ENCODE data around the gene RBFOX1. TPM values are rescaled to one million over a fixed set of nuclear protein-coding genes. Genes with fewer than 3 reads are reported as not detected.
"Not testable (repeated sequence)": the region's sequence is repeated elsewhere in the genome, so short reads cannot be mapped to it uniquely, and the experiment has no call there.

Gene RBFOX1
- total RNA-seq, 2 donors from 2014 or later, result 9.2 to 11.2 TPM

DNA sequence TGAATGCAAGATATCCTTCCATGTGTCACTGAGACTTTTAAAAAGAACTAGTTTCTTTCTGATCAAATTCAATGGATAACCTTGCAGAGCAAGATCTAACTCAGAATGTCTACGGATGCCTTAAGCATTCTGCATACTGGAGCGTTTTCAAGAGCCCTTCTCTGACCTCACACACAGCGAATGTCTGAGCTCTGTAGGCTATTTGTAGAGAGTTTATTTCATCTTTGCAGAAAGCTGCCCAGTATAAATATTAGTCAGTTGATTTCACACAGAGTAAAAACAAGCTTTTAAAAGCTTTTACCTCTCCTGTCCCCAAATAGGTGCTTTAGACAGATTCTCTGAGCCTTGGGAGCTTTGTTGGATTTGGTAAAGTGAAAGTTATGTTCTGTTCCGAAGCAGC, 165.0 kb downstream of the RBFOX1 start:
- intact Hi-C loops (cut with DNase I, micrococcal nuclease), result no loop called here

DNA sequence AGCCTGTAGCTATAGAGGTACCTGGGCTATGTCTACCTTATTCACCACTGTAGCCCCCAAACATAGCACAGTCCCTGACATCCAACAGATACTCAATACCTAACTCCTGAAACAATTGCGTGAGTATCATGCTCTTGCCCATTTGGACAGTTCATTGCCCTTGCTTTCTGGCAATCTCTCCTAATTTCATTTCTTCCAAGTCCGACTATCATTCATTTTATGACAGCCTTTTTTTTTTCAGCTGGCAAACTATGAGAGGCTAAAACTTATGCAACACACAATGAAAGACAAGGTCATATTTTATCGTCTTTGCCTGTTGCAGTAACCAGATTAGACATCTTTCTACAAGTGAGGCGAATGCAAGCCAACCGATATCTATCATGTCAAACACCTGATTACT, 169.2 kb downstream of the RBFOX1 start:
- ATAC-seq (no peak), DNase-seq (no peak)
- intact Hi-C loops (cut with DNase I, micrococcal nuclease), result no loop called here

More for the DNA sequence above, 165.0 kb downstream of the RBFOX1 start:
- DNase-seq (no peak), ATAC-seq (no peak)

DNA sequence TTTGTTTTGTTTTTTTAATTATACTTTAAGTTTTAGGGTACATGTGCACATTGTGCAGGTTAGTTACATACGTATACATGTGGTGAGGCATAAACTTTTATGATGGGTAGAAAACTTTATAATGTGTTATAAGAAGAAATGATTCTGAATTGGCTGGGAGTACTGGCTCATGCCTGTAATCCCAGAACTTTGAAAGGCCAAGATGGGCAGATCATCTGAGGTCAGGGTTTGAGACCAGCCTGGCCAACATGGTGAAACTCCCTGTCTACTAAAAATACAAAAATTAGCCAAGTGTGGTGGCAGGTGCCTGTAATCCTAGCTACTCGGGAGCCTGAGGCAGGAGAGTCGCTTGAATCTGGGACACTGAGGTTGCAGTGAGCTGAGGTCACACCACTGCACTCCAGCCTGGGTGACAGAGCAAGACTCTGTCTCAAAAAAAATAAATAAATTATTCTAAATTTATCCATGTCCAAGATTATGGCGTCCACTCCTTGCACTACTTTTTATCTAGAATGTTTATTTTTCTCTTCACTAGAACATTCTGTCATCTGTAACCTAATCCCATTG, 170.0 kb downstream of the RBFOX1 start:
- ATAC-seq; DNase-seq; intact Hi-C loops (cut with DNase I, micrococcal nuclease): not testable (repeated sequence)

DNA sequence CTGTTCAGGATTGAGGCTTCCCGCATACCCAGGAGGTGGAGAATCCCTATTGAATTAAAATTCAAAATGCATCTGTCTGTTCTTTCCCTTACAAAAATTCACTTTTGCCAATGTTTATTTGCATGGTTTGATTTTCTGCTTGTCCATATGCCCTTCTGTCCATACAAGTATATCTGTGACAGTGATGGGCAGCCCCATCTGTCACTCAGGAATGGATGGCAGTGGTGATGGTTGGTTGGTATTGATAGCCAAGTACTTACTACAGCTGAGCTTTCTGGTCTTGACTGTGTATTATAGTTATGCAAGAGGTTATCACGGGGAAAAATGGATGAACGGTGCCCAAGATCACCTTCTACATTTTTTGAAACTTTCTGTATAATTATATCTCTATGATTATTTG, 171.0 kb downstream of the RBFOX1 start:
- DNase-seq, result no peak
- no peak for ATAC-seq
- intact Hi-C loops (cut with DNase I, micrococcal nuclease), result no loop called here

- intact Hi-C loops (cut with DNase I, micrococcal nuclease), result no loop called here
- DNase-seq, result no peak
These were observed 172.2 kb downstream of the RBFOX1 start for GRCh38 chr16:7504844-7505243.

DNA sequence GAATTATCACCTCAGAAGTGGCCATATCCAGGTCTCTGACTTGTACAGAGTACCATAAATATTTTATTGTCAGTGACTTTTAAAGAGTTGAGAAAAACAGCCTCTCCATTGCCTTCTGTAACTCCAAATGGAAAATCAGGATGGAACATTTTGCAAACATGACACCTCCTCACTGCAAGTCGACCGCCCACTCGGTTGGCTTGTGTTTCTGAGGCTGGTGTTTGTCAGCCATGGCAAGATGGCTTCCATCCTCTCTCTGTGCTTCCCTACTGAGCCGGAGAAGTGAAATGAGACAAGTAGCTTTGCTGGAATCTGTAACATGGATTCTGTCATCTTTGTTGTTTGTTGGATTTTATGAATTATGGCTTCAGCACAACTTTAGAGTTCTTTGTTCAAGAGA, 172.8 kb downstream of the RBFOX1 start:
- no peak for ATAC-seq
- intact Hi-C loops (cut with DNase I, micrococcal nuclease), result no loop called here

More at GRCh38 chr16:7504844-7505243, 172.2 kb downstream of the RBFOX1 start:
- no peak for ATAC-seq

DNA sequence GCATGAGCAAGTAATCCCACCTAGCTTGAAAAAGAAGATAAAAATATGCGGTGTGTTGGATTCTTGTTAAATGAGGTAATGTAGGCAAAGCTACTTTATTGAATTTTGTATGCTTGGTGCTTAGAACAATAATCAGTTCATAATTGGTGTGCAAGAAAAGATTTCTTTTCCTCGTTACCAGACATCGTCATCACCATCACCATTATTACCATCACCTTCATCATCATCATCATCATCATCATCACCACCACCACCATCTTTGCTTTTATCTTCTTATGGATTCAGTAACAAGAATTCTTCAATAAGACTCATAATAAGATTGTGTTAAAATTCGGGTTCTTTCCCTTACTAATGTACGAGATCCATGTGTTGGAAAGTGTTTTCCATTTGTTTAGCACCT, 173.7 kb downstream of the RBFOX1 start:
- ATAC-seq, result no peak
- intact Hi-C loops (cut with DNase I, micrococcal nuclease), result no loop called here
- no peak for DNase-seq

More for the DNA sequence above, 172.8 kb downstream of the RBFOX1 start:
- no peak for DNase-seq

DNA sequence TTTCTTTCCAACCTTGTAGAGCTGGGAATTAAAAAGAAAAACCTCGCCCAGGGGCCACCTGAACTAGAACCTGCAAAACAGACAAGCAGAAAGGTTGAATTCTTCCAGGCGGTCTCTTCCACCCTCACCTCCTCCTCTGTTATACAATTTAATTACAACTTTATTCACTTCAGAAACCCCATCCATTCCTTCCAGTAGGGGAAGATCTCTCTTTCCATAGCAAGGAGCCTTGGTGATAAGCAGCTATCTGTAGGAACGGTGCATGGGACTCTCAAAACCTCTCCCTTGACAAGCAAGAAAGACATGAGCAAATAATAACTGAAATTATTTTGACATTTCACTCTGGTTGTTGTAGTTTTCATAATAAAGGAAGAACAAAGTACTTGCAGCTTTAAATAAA, 176.0 kb downstream of the RBFOX1 start:
- intact Hi-C loops (cut with DNase I, micrococcal nuclease), result no loop called here

GRCh38 chr16:7509963-7510601, 177.4 kb downstream of the RBFOX1 start:
- intact Hi-C loops (cut with DNase I, micrococcal nuclease), result no loop called here
- ATAC-seq (no peak), DNase-seq (no peak)

More for the DNA sequence above, 176.0 kb downstream of the RBFOX1 start:
- ATAC-seq, result no peak
- no peak for DNase-seq

DNA sequence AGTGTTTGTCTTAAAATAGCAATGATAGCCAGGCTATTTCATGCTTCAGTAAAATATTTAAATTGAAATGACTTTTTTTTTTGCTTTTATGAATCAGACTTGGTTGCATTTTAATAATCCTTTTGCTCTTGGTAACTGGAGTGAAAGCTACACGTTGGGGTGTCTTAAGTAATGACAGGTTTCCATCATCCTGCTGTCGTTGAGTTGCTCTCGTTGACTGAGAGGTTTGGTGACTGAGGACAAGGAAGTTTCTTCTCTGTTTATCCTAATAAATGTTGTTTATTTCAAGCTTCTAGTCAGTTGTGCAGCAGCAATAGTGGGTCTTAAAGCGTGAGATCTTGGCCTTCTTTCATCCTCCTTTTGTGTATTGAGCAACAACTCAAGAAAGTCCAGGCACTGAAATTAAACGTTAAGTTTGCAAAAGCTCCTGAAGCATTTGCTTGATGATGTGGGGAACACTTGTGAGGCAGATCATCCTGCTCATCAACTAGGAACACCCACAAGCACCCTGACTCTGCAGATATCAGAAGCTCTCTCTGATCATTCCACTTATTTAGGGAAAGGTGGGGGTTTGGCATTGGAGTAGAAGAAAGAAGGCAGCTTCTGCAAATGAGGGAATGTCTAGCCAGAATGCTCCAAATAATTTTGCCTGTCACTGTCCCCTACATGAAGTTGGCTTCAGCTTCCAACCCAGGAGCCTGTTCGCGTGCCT, 179.1 kb downstream of the RBFOX1 start:
- DNase-seq (no peak), ATAC-seq (no peak)
- intact Hi-C loops (cut with DNase I, micrococcal nuclease), result no loop called here

- intact Hi-C loops (cut with DNase I, micrococcal nuclease), result no loop called here
- DNase-seq (no peak), ATAC-seq (no peak)
These were observed 179.9 kb downstream of the RBFOX1 start for GRCh38 chr16:7512503-7512902.

GRCh38 chr16:7513429-7513828, 180.8 kb downstream of the RBFOX1 start:
- no peak for ATAC-seq
- DNase-seq, result no peak
- intact Hi-C loops (cut with DNase I, micrococcal nuclease), result no loop called here

DNA sequence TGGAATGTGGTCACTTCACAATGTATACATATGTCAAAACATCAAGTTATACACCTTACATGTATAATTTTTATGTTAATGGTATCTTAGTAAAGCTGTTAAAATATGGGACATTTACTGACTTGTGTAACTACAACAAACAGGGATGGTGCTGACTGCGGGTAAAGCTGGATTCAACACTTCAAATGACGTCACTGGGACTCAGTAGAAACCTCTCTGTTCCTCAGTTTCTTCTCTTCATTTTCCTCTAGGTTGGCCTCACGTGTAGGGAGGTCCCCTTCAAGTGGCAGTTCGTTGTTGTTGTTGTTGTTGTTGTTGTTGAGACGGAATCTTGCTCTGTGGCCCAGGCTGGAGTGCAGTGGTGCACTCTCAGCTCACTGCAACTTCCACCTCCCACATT, 182.9 kb downstream of the RBFOX1 start:
- no peak for ATAC-seq
- DNase-seq, result no peak

DNA sequence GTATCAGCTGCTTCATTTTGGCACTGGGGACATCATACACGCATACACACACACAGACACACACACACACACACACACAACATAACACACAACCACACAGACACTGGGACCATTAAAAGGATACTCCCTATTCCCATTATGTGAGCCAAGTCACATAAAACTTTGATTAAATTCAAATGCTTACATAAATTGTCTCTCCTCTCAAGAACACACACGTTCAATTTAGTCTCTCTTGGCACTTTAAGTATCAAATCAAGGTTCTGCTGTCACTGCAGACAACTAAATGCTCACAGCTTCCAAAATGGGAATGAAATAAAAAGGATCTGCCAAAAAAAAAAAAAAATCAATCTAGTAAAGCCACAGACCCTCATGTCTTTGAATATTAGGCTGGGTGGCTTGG, 184.9 kb downstream of the RBFOX1 start:
- DNase-seq (no peak), ATAC-seq (no peak)
- intact Hi-C loops (cut with DNase I, micrococcal nuclease), result no loop called here

More for the DNA sequence above, 182.9 kb downstream of the RBFOX1 start:
- intact Hi-C loops (cut with DNase I, micrococcal nuclease), result no loop called here

- ATAC-seq, result no peak
- intact Hi-C loops (cut with DNase I, micrococcal nuclease), result no loop called here
- no peak for DNase-seq
These were observed 185.5 kb downstream of the RBFOX1 start for GRCh38 chr16:7518158-7518557.

DNA sequence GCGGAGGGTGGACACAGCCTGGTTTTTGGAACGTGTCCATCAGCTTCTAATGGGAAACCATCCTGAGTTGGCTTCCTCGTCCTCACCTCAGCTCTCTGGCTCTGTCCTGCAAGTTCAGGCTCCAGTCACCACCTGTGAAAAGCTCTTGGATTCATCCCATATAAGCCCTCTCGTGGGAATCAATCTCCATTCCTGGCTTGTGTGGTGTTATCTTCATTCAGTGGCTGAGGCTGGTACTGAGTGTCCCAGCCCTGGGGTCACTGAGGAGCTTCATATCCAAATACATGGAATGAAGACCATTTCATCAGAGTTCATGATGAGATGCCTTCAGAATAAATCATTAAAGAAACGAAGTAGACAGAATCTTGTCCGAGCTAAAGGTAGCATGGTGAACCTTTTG, 189.2 kb downstream of the RBFOX1 start:
- intact Hi-C loops (cut with DNase I, micrococcal nuclease), result no loop called here
- ATAC-seq (no peak), DNase-seq (no peak)

- intact Hi-C loops (cut with DNase I, micrococcal nuclease), result no loop called here
- DNase-seq, result no peak
- no peak for ATAC-seq
These were observed 191.8 kb downstream of the RBFOX1 start for GRCh38 chr16:7524419-7524818.

DNA sequence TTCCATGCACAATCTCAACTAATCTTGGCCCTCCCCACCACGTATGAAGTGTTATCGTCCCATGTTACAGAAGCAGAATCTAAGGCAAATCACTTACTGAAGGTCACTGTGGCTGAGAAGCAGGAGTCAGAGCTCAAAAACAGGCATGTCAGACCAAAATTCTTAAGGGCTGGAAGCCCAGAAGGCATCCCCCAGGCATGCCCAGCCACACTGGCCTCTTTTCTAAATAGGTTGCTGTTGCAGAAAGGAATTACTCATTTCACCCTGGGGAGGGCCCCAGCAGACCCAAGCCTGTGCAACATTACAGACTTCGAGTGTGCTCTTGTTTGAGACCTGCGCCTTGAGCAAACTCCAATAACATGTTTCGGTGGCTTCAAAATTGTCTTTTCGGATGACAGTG, 194.1 kb downstream of the RBFOX1 start:
- ATAC-seq, result no peak
- intact Hi-C loops (cut with DNase I, micrococcal nuclease), result no loop called here
- no peak for DNase-seq

GRCh38 chr16:7532534-7532933, 199.9 kb downstream of the RBFOX1 start:
- ATAC-seq (no peak), DNase-seq (no peak)
- intact Hi-C loops (cut with DNase I, micrococcal nuclease), result loop anchor here in 1 of 2 donors (10.0 kb wide), 1 partner anchor 62 kb away; no protein-coding TSS in a partner anchor

- no peak for ATAC-seq
- no peak for DNase-seq
- intact Hi-C loops (cut with DNase I, micrococcal nuclease), result loop anchor here in 1 of 2 donors (10.0 kb wide), 1 partner anchor 60 kb away; no protein-coding TSS in a partner anchor
These were observed 202.1 kb downstream of the RBFOX1 start for GRCh38 chr16:7534749-7535148.
